HCT116 (cell line): Measurements from ENCODE around the gene CDCP1. TPM values are rescaled to one million over a fixed set of nuclear protein-coding genes. Genes with fewer than 3 reads are reported as not detected.

Experiments used
- ATAC-seq: fragments of 200-7000 bp; cut with Tn5 transposase; 2 replicates; pipeline ENCODE4 v1.9.1; 2020; ENCODE audit warnings: mild to moderate bottlenecking, moderate library complexity
- BruUV-seq: library from RNA; stranded (reverse); fragments of 400-500 nt; replicated peaks from 2 replicates; lab custom pipeline; 2021; lab: Mats Ljungman, UMichigan
- CTCF ChIA-PET: fragments of 300-600 bp; sonication (Branson Sonifier 250); formaldehyde crosslinking; loops from one replicate; lab custom pipeline; 2021; ENCODE audit warnings: antibody characterized with exemption; lab: Charles Lee
- POLR2A ChIA-PET: fragments of 300-600, 350-600 bp; sonication (Branson Sonifier 250); formaldehyde crosslinking; loops from one replicate; lab custom pipeline; 2021; ENCODE audit warnings: antibody characterized with exemption; lab: Charles Lee
- RAD21 ChIA-PET, 2 experiments: fragments of 300-600 bp; sonication (Branson Sonifier 250); formaldehyde crosslinking; loops; one replicate each; lab custom pipeline; 2023; ENCODE audit warnings: low total read pairs in 2 of 2; ENCODE audit not compliant: uncharacterized antibody in 2 of 2, unreplicated experiment in 2 of 2, low non-redundant PET in 1 of 2; lab: Charles Lee
- DNase-seq: peaks from one replicate; pipeline ENCODE4 v3.0.0-alpha.2; 2010; ENCODE audit warnings: low read depth, low spot score
- H2AFZ ChIP-seq: fragments of 200-600 bp; shearing (Covaris generic), sonication (generic); 2 replicates; pipeline ENCODE4 v1.6.1; 2017; ENCODE audit warnings: low read depth, mixed run types, mixed read lengths, antibody characterized with exemption, low read length; ENCODE audit not compliant: poor library complexity, severe bottlenecking
- H3K27ac ChIP-seq: 2 replicates; pipeline ENCODE4 v1.5.1; 2012; ENCODE audit warnings: low read depth, low read length
- H3K27me3 ChIP-seq: fragments of 200-600 bp; sonication (generic); 2 replicates; pipeline ENCODE4 v1.6.1; 2016; ENCODE audit warnings: mixed run types, low read length, mixed read lengths; ENCODE audit not compliant: insufficient read depth
- H3K36me3 ChIP-seq, 2 experiments: fragments of 200-500 bp in 1 of 2; fragments of 200-600 bp in 1 of 2; sonication (Bioruptor generic) in 1 of 2; sonication (generic) in 1 of 2; 2 replicates each; pipeline versions ENCODE4 v1.5.1 to v1.6.1; 2014 to 2016; ENCODE audit warnings: low read length in 2 of 2, inconsistent platforms in 1 of 2, mixed read lengths in 1 of 2, mixed run types in 1 of 2; ENCODE audit not compliant: insufficient read depth in 2 of 2, control insufficient read depth in 1 of 2
- H3K4me1 ChIP-seq, 2 experiments: fragments of 200-600 bp in 1 of 2; sonication (generic) in 1 of 2; 2 replicates each; pipeline versions ENCODE4 v1.5.1 to v1.6.1; 2012 to 2017; ENCODE audit warnings: low read length in 2 of 2, inconsistent platforms in 1 of 2, mild to moderate bottlenecking in 1 of 2, mixed read lengths in 1 of 2, mixed run types in 1 of 2, moderate library complexity in 1 of 2; ENCODE audit not compliant: insufficient read depth in 2 of 2, control insufficient read depth in 1 of 2
- H3K4me2 ChIP-seq: fragments of 200-600 bp; sonication (generic); 2 replicates; pipeline ENCODE4 v1.6.1; 2017; ENCODE audit warnings: mixed run types, low read length, mixed read lengths
- H3K4me3 ChIP-seq, 2 experiments: fragments of 200-600 bp in 1 of 2; sonication (generic) in 1 of 2; replicated peaks in 1 of 2; 2 replicates each; pipeline ENCODE4 v1.5.1; 2011 to 2016; ENCODE audit warnings: low read length in 2 of 2, control low read depth in 1 of 2, low read depth in 1 of 2, mild to moderate bottlenecking in 1 of 2, mixed read lengths in 1 of 2, mixed run types in 1 of 2
- H3K79me2 ChIP-seq: fragments of 200-600 bp; sonication (generic); 2 replicates; pipeline ENCODE4 v1.6.1; 2017; ENCODE audit warnings: mild to moderate bottlenecking, mixed run types, low read length, moderate library complexity, mixed read lengths; ENCODE audit not compliant: insufficient read depth
- H3K9ac ChIP-seq: fragments of 200-600 bp; sonication (generic); 2 replicates; pipeline ENCODE4 v1.6.1; 2016; ENCODE audit warnings: low read length, mixed read lengths
- H3K9me2 ChIP-seq: fragments of 200-600 bp; sonication (generic), shearing (Covaris generic); 2 replicates; pipeline ENCODE4 v1.6.1; 2017; ENCODE audit warnings: mixed run types, mild to moderate bottlenecking, moderate library complexity; ENCODE audit not compliant: insufficient read depth
- H3K9me3 ChIP-seq, 2 experiments: fragments of 200-500 bp in 1 of 2; fragments of 200-600 bp in 1 of 2; sonication (Bioruptor generic) in 1 of 2; sonication (generic) in 1 of 2; 2 replicates each; pipeline ENCODE4 v1.6.1; 2014 to 2017; ENCODE audit warnings: low read length in 2 of 2, mixed read lengths in 2 of 2, inconsistent platforms in 1 of 2, low read depth in 1 of 2, mild to moderate bottlenecking in 1 of 2, mixed run types in 1 of 2, moderate library complexity in 1 of 2; ENCODE audit not compliant: control insufficient read depth in 1 of 2, insufficient read depth in 1 of 2
- H4K20me1 ChIP-seq: fragments of 200-600 bp; sonication (generic), shearing (Covaris generic); 2 replicates; pipeline ENCODE4 v1.6.1; 2017; ENCODE audit warnings: mixed run types, mild to moderate bottlenecking, moderate library complexity; ENCODE audit not compliant: insufficient read depth
- ATF3 ChIP-seq: IDR thresholded peaks from 2 replicates; pipeline ENCODE4 v1.6.1; 2012
- CBX3 ChIP-seq: IDR thresholded peaks from 2 replicates; pipeline ENCODE4 v1.6.1; 2012; ENCODE audit warnings: low read depth
- CEBPB ChIP-seq: IDR thresholded peaks from 2 replicates; pipeline ENCODE4 v1.6.1; 2012; ENCODE audit warnings: low read depth
- EGR1 ChIP-seq: IDR thresholded peaks from 2 replicates; pipeline ENCODE4 v1.6.1; 2012; ENCODE audit warnings: low read depth
- ELF1 ChIP-seq: IDR thresholded peaks from 2 replicates; pipeline ENCODE4 v1.6.1; 2012; ENCODE audit warnings: low read depth, borderline replicate concordance
- EZH2 ChIP-seq: fragments of 200-600 bp; sonication (generic); IDR thresholded peaks from 2 replicates; pipeline ENCODE4 v1.6.1; 2017; ENCODE audit warnings: antibody characterized with exemption, mixed run types
- EZH2phosphoT487 ChIP-seq: fragments of 200-600 bp; IDR thresholded peaks from 2 replicates; pipeline ENCODE4 v1.6.1; 2018; ENCODE audit warnings: antibody characterized with exemption, borderline replicate concordance
- FOSL1 ChIP-seq: IDR thresholded peaks from 2 replicates; pipeline ENCODE4 v1.6.1; 2012; ENCODE audit warnings: low read depth
- JUND ChIP-seq: IDR thresholded peaks from 2 replicates; pipeline ENCODE4 v1.6.1; 2012
- MAX ChIP-seq: IDR thresholded peaks from 2 replicates; pipeline ENCODE4 v1.6.1; 2012
- POLR2A ChIP-seq: IDR thresholded peaks from 2 replicates; pipeline ENCODE4 v1.7.0; 2011; ENCODE audit warnings: borderline replicate concordance; ENCODE audit not compliant: insufficient read depth, insufficient read length; ENCODE audit errors: extremely low read depth
- POLR2AphosphoS5 ChIP-seq: IDR thresholded peaks from 2 replicates; pipeline ENCODE4 v1.6.1; 2011; ENCODE audit warnings: mild to moderate bottlenecking, low read depth, low read length, moderate library complexity
- RAD21 ChIP-seq: IDR thresholded peaks from 2 replicates; pipeline ENCODE4 v1.6.1; 2012; ENCODE audit warnings: low read depth, mild to moderate bottlenecking
- SP1 ChIP-seq: IDR thresholded peaks from 2 replicates; pipeline ENCODE4 v1.6.1; 2012; ENCODE audit warnings: low read depth
- YY1 ChIP-seq: IDR thresholded peaks from 2 replicates; pipeline ENCODE4 v1.6.1; 2011; ENCODE audit warnings: low read length, low read depth, moderate library complexity, mild to moderate bottlenecking; ENCODE audit not compliant: insufficient replicate concordance; ENCODE audit errors: extremely low read depth
- ZBTB33 ChIP-seq: IDR thresholded peaks from 2 replicates; pipeline ENCODE4 v1.6.1; 2011; ENCODE audit warnings: mild to moderate bottlenecking, low read length, moderate library complexity; ENCODE audit not compliant: insufficient replicate concordance; ENCODE audit errors: extremely low read depth
- ZFX ChIP-seq: fragments of 450-650 bp; IDR thresholded peaks from 2 replicates; pipeline ENCODE4 v1.6.1; 2017
- ZNF274 ChIP-seq: fragments of 200-500 bp; sonication (Bioruptor generic); IDR thresholded peaks from 2 replicates; pipeline ENCODE4 v1.6.1; 2014; ENCODE audit warnings: mild to moderate bottlenecking, low read depth, low read length, inconsistent platforms
- intact Hi-C: fragments of 100-400 bp; cut with micrococcal nuclease; formaldehyde crosslinking; loops from 2 replicates; pipeline ENCODE4 v1.10.0; 2022
- total RNA-seq: library from RNA; stranded (reverse); gene quantifications from one replicate; pipeline ENCODE4 v1.2.1, GENCODE V29; 2021; ENCODE audit not compliant: unreplicated experiment

The CDCP1 gene
- total RNA-seq, 1 experiment from 2014 or later = 196 TPM

- ChIA-PET POLR2A (interaction anchor here (0.9 to 1.6 kb wide), 3 partner anchors 9 to 34 kb away, joined by 3 to 5 read pairs (median 4); no protein-coding TSS in a partner anchor), CTCF (no interaction called here), RAD21 (interaction anchor here in 1 of 2 experiments (0.8 kb wide), 1 partner anchor 40 kb away, joined by 4 read pairs; no protein-coding TSS in a partner anchor)
- H3K79me2 ChIP-seq = no peaks in the 10 kb centered on the region
- H3K9me3 ChIP-seq = no peaks in the 10 kb centered on the region
- H3K27me3 ChIP-seq = no peaks in the 10 kb centered on the region
- no peak overlapping the region for H3K9ac ChIP-seq
- no peaks in the 10 kb centered on the region for H3K36me3 ChIP-seq
- no peaks in the 10 kb centered on the region for H3K9me2 ChIP-seq
- peak overlapping the region; percentile 47 for H2AFZ ChIP-seq
- no peak for ATAC-seq
- H3K4me3 ChIP-seq = no peak overlapping the region
- H4K20me1 ChIP-seq = no peaks in the 10 kb centered on the region
- TF ChIP-seq ATF3 = no peak
- no peak for TF ChIP-seq MAX
- TF ChIP-seq YY1 = no peak
- peak overlapping the region; percentile 20; the same call in 1 of the 2 replicates for H3K4me2 ChIP-seq
- no peak for DNase-seq
- intact Hi-C loops = no loop called here
- no TSS peak for BruUV-seq
- no peak overlapping the region for H3K27ac ChIP-seq
- H3K4me1 ChIP-seq = peaks cover 35 to 53% of the 10 kb centered on the region in 2 experiments
Measured at GRCh38 chr3:45170096-45170495, 23.9 kb upstream of the CDCP1 start.

- intact Hi-C loops = no loop called here
- no peak overlapping the region for H3K27ac ChIP-seq
Measured at GRCh38 chr3:45169125-45169904, 23.1 kb upstream of the CDCP1 start.

More at GRCh38 chr3:45169125-45169904, 23.1 kb upstream of the CDCP1 start:
- peaks cover 35 to 53% of the 10 kb centered on the region in 2 experiments for H3K4me1 ChIP-seq
- no TSS peak for BruUV-seq
- DNase-seq (no peak), ATAC-seq (no peak)
- ChIA-PET RAD21 (no interaction called here), CTCF (no interaction called here), POLR2A (interaction anchor here (0.9 to 1.6 kb wide), 3 partner anchors 10 to 33 kb away, joined by 3 to 5 read pairs (median 4); no protein-coding TSS in a partner anchor)
- TF ChIP-seq JUND (no peak), SP1 (no peak), EZH2 (no peak), RAD21 (no peak), ZBTB33 (no peak), FOSL1 (no peak), ZNF274 (no peak), CEBPB (no peak), ZFX (no peak), POLR2A (no peak), EGR1 (no peak), ELF1 (no peak), EZH2phosphoT487 (no peak), POLR2AphosphoS5 (no peak), CBX3 (no peak)
- no peak overlapping the region for H3K4me3 ChIP-seq
- H3K27me3 ChIP-seq = no peaks in the 10 kb centered on the region
- H4K20me1 ChIP-seq = no peaks in the 10 kb centered on the region
- no peak overlapping the region for H2AFZ ChIP-seq
- no peaks in the 10 kb centered on the region for H3K9me3 ChIP-seq
- H3K9ac ChIP-seq = no peak overlapping the region
- no peak overlapping the region for H3K4me2 ChIP-seq
- no peaks in the 10 kb centered on the region for H3K9me2 ChIP-seq
- no peaks in the 10 kb centered on the region for H3K36me3 ChIP-seq
- no peaks in the 10 kb centered on the region for H3K79me2 ChIP-seq
